Measurements from ENCODE around the gene ABCD1. TPM values are rescaled to one million over a fixed set of nuclear protein-coding genes. Genes with fewer than 3 reads are reported as not detected.
A peak's percentile ranks its signal among the peaks of the same experiment; 100 is the strongest.

Gene ABCD1
- total and polyA plus RNA-seq, 9 of the 15 experiments (the other 6 are each of a cell fraction or from before 2014, with no cell fraction given): 0.07 to 6.9 (median 2.2) TPM

- TF ChIP-seq, protein P1, sequence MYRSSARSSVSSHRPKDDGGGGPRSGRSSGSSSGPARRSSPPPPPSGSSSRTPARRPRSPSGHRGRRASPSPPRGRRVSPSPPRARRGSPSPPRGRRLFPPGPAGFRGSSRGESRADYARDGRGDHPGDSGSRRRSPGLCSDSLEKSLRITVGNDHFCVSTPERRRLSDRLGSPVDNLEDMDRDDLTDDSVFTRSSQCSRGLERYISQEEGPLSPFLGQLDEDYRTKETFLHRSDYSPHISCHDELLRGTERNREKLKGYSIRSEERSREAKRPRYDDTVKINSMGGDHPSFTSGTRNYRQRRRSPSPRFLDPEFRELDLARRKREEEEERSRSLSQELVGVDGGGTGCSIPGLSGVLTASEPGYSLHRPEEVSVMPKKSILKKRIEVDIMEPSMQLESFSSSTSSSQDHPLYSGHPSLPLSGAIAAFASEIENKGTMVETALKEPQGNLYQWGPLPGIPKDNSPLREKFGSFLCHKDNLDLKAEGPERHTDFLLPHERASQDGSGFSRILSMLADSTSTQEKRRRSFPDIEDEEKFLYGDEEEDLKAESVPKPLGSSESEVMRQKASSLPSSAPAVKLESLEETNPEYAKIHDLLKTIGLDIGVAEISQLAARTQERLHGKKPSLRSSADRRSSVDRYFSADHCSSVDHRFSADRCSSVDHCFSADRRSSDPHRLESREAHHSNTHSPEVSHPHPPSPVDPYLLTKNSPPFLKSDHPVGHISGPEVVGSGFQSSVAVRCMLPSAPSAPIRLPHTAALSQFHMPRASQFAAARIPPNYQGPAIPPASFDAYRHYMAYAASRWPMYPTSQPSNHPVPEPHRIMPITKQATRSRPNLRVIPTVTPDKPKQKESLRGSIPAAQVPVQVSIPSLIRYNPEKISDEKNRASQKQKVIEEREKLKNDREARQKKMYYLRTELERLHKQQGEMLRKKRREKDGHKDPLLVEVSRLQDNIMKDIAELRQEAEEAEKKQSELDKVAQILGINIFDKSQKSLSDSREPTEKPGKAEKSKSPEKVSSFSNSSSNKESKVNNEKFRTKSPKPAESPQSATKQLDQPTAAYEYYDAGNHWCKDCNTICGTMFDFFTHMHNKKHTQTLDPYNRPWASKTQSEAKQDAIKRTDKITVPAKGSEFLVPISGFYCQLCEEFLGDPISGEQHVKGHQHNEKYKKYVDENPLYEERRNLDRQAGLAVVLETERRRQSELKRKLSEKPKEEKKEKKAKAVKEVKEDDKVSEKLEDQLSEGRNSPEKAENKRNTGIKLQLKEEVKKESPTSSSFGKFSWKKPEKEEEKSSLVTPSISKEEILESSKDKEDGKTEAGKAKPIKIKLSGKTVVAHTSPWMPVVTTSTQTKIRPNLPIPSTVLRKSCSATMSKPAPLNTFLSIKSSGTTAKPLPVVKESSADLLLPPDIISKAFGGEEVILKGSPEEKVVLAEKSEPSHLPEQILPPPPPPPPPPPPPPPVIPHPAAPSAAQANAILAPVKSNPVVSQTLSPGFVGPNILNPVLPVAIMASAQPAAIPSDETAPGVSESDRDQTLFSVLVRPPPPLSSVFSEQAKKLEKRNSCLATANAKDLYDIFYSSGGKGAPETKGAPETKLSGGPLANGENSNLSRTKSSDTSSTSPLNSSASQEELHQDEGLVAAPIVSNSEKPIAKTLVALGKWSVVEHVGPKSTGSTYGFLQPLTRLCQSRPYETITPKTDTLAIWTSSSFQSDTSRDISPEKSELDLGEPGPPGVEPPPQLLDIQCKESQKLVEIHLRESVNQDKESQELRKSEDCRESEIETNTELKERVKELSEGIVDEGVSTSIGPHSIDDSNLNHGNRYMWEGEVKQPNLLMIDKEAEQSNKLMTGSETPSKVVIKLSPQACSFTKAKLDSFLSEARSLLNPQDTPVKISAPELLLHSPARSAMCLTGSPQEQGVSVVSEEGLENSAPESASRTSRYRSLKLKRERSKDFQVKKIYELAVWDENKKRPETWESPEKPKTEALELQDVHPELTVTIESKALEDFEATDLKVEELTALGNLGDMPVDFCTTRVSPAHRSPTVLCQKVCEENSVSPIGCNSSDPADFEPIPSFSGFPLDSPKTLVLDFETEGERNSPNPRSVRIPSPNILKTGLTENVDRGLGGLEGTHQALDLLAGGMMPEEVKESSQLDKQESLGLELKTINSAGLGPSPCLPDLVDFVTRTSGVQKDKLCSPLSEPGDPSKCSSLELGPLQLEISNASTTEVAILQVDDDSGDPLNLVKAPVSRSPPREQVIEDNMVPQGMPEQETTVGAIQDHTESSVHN (IDR thresholded peaks at IDR 0.05; ENCODE audit: borderline replicate concordance in 1 of 2, low read depth in 1 of 2): no peak
- no peak for TF ChIP-seq GTF2A2 (tag; IDR thresholded peaks at IDR 0.05)
- TF ChIP-seq, protein P2, sequence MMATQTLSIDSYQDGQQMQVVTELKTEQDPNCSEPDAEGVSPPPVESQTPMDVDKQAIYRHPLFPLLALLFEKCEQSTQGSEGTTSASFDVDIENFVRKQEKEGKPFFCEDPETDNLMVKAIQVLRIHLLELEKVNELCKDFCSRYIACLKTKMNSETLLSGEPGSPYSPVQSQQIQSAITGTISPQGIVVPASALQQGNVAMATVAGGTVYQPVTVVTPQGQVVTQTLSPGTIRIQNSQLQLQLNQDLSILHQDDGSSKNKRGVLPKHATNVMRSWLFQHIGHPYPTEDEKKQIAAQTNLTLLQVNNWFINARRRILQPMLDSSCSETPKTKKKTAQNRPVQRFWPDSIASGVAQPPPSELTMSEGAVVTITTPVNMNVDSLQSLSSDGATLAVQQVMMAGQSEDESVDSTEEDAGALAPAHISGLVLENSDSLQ (IDR thresholded peaks at IDR 0.05): no peak
- no peak for TF ChIP-seq PTRF (tag; IDR thresholded peaks at IDR 0.05)
- no peak for TF ChIP-seq ZBTB8A (IDR thresholded peaks at IDR 0.05; ENCODE audit: partially characterized antibody)
- TF ChIP-seq, protein P3, sequence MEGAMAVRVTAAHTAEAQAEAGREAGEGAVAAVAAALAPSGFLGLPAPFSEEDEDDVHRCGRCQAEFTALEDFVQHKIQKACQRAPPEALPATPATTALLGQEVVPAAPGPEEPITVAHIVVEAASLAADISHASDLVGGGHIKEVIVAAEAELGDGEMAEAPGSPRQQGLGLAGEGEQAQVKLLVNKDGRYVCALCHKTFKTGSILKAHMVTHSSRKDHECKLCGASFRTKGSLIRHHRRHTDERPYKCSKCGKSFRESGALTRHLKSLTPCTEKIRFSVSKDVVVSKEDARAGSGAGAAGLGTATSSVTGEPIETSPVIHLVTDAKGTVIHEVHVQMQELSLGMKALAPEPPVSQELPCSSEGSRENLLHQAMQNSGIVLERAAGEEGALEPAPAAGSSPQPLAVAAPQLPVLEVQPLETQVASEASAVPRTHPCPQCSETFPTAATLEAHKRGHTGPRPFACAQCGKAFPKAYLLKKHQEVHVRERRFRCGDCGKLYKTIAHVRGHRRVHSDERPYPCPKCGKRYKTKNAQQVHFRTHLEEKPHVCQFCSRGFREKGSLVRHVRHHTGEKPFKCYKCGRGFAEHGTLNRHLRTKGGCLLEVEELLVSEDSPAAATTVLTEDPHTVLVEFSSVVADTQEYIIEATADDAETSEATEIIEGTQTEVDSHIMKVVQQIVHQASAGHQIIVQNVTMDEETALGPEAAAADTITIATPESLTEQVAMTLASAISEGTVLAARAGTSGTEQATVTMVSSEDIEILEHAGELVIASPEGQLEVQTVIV (CRISPR knock-in tag; IDR thresholded peaks at IDR 0.05; ENCODE audit: borderline replicate concordance): no peak
- no peak for TF ChIP-seq MED1 (CRISPR knock-in tag; IDR thresholded peaks at IDR 0.05; ENCODE audit: borderline replicate concordance)
- peak; percentile 94 for TF ChIP-seq CBFA2T3 (IDR thresholded peaks at IDR 0.05)
- no peak for TF ChIP-seq THRAP3 (IDR thresholded peaks at IDR 0.05; ENCODE audit: borderline replicate concordance)
- TF ChIP-seq ZBTB17 (CRISPR knock-in tag; IDR thresholded peaks at IDR 0.05): no peak
- TF ChIP-seq POU5F1 (IDR thresholded peaks at IDR 0.05; ENCODE audit: borderline replicate concordance, low read depth, low read length, partially characterized antibody): no peak
- no peak for TF ChIP-seq RBM15 (IDR thresholded peaks at IDR 0.05; ENCODE audit: insufficient read depth, low read length)
- no peak for TF ChIP-seq SMAD1 (IDR thresholded peaks at IDR 0.05; ENCODE audit: low read depth, low read length, partially characterized antibody)
- no peak for TF ChIP-seq SMC3 (conservative IDR thresholded peaks at IDR 0.05; ENCODE audit: insufficient read depth, low read depth, low read length)
- no peak for TF ChIP-seq RHOXF2B (CRISPR knock-in tag; conservative IDR thresholded peaks at IDR 0.05)
Observed at GRCh38 chrX:153765138-153766079, 40.8 kb downstream of the ABCD1 start (continued).
